Activated naive CD8-positive, alpha-beta T cell (primary cell): ENCODE data around the gene APOBEC3B.
"Not testable (repeated sequence)": the region's sequence is repeated elsewhere in the genome, so short reads cannot be mapped to it uniquely, and the experiment has no call there.

Experiments
- H3K27ac Mint-ChIP-seq: one replicate; pipeline ENCODE4 v1.8.0; 2021; ENCODE audit warnings: mixed read lengths
- H3K27me3 Mint-ChIP-seq: one replicate; pipeline ENCODE4 v1.8.0; 2021; ENCODE audit warnings: mixed read lengths
- H3K36me3 Mint-ChIP-seq: one replicate; pipeline ENCODE4 v1.8.0; 2021; ENCODE audit warnings: mixed read lengths
- H3K4me1 Mint-ChIP-seq: one replicate; pipeline ENCODE4 v1.8.0; 2021; ENCODE audit warnings: low read depth, mixed read lengths
- H3K4me3 Mint-ChIP-seq: one replicate; pipeline ENCODE4 v1.8.0; 2021; ENCODE audit warnings: mild to moderate bottlenecking, mixed read lengths
- H3K9me3 Mint-ChIP-seq: one replicate; pipeline ENCODE4 v1.8.0; 2021; ENCODE audit warnings: low read depth, mixed read lengths

The APOBEC3B gene

DNA sequence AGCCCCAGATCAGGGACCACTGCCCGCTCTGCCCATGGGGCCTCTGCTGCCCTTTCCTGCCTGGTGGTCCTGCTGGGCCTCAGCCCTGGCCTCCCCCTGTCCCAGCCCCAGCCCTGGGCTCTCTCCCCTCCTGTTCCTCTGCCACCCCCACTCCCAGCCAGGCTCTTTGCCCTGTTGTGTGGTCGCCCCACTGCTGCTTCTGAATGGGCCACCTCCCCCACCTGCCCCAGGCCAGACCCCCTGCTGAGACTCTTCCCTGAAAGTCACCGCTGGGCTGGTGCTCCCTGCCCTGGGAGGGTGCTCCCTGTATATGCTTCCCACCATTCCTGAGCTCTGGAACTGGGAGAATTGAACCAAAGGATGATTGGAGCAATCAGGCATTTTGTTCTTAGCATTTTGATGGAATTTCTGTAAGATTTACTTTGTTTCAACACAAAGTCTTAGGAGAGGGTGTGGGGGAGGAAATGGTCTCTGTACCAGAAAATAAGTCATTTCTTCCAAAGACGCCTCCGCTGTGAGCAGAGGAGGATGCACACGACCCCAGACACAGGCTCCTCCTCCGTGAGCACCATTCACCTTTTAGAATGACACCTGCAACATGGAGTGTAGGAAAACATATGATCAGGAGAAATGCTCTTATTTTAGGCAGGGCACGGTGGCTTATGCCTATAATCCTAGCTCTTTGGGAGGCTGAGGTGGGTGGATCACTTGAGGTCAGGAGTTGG lies 5.2 kb downstream of the APOBEC3B start:
- Mint-ChIP-seq H3K27me3 (no peaks in the 10 kb centered on the region), H3K4me3 (no peak overlapping the region), H3K36me3 (no peaks in the 10 kb centered on the region), H3K27ac (peak overlapping the region; percentile 86), H3K4me1 (peaks cover 52% of the 10 kb centered on the region), H3K9me3 (no peaks in the 10 kb centered on the region)

- Mint-ChIP-seq H3K27ac (no peak overlapping the region), H3K4me3 (no peak overlapping the region), H3K9me3 (no peaks in the 10 kb centered on the region), H3K27me3 (no peaks in the 10 kb centered on the region), H3K4me1 (peaks cover 48% of the 10 kb centered on the region), H3K36me3 (no peaks in the 10 kb centered on the region)
Measured at GRCh38 chr22:38989466-38989865, 7.3 kb downstream of the APOBEC3B start.

GRCh38 chr22:38992871-38993371 lies 10.8 kb downstream of the APOBEC3B start:
- not testable (repeated sequence) for H3K9me3 Mint-ChIP-seq, H3K4me3 Mint-ChIP-seq, H3K27me3 Mint-ChIP-seq, H3K36me3 Mint-ChIP-seq, H3K27ac Mint-ChIP-seq
- H3K4me1 Mint-ChIP-seq = peaks cover 23% of the 10 kb centered on the region

DNA sequence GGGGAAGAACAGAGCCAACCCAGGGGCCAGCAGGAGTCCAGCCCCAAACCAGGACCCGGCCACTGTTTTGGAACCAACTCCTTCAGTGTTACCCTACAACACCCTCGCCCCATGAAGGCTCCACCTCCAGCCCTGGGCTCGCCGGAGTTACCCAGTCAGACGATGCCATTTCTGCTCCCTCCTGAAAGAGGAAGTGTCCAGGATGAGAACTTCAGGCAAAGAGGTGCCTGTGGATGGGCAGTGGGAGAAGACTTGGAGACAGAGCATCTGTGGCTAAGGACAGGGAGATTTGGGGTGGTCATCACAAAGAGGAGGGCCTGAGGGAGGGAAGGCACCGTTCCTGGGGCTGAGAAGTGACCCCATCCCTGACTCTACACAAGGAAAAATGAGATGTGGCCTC lies 14.0 kb downstream of the APOBEC3B start:
- Mint-ChIP-seq H3K4me1 (peaks cover 7% of the 10 kb centered on the region), H3K27ac (no peak overlapping the region), H3K27me3 (no peaks in the 10 kb centered on the region), H3K36me3 (no peaks in the 10 kb centered on the region), H3K4me3 (no peak overlapping the region), H3K9me3 (peaks cover 3% of the 10 kb centered on the region)

- Mint-ChIP-seq H3K36me3 (no peaks in the 10 kb centered on the region), H3K4me1 (peaks cover 8% of the 10 kb centered on the region), H3K9me3 (peaks cover 3% of the 10 kb centered on the region), H3K4me3 (no peak overlapping the region), H3K27ac (no peak overlapping the region), H3K27me3 (no peaks in the 10 kb centered on the region)
Measured at GRCh38 chr22:38997518-38997917, 15.4 kb downstream of the APOBEC3B start.

DNA sequence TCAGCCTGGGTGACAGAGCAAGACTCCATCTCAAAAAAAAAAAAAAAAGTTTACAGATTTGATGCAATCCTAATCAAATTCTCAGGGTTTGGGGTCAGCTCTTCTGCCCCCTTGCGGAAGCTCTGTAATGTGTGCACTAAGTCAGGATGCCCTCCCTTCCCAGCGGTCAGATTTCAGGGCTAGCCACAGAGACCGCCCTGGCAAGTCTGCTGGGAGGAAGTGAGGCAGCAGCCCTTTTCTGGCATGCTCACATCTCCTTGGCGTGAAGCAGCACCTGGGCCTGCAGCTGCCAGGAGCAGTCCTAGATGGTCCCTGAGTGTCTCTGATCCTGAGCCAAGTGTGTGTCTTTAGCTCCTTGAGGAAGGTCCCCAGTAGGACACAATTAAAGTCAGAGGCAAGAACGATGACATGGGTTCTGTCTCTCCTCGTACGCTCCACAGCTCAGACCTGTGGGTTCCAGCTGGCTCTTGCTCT lies 21.1 kb downstream of the APOBEC3B start:
- Mint-ChIP-seq H3K4me1 (peaks cover 9% of the 10 kb centered on the region), H3K27me3 (no peaks in the 10 kb centered on the region), H3K4me3 (no peak overlapping the region), H3K27ac (peak overlapping the region; percentile 1), H3K9me3 (no peaks in the 10 kb centered on the region), H3K36me3 (no peaks in the 10 kb centered on the region)

GRCh38 chr22:39007177-39007576 lies 25.0 kb downstream of the APOBEC3B start:
- Mint-ChIP-seq H3K36me3 (no peaks in the 10 kb centered on the region), H3K4me1 (peaks cover 9% of the 10 kb centered on the region), H3K9me3 (no peaks in the 10 kb centered on the region), H3K4me3 (no peak overlapping the region), H3K27me3 (no peaks in the 10 kb centered on the region), H3K27ac (no peak overlapping the region)

GRCh38 chr22:39008271-39008850 lies 26.2 kb downstream of the APOBEC3B start:
- peak overlapping the region; percentile 28 for H3K27ac Mint-ChIP-seq
- H3K27me3 Mint-ChIP-seq, H3K9me3 Mint-ChIP-seq, H3K4me3 Mint-ChIP-seq, H3K36me3 Mint-ChIP-seq: not testable (repeated sequence)
- peaks cover 10% of the 10 kb centered on the region for H3K4me1 Mint-ChIP-seq

- H3K9me3 Mint-ChIP-seq = no peaks in the 10 kb centered on the region
- no peaks in the 10 kb centered on the region for H3K36me3 Mint-ChIP-seq
- H3K27ac Mint-ChIP-seq = peak overlapping the region; percentile 50
- H3K4me3 Mint-ChIP-seq = no peak overlapping the region
- peaks cover 22% of the 10 kb centered on the region for H3K4me1 Mint-ChIP-seq
- H3K27me3 Mint-ChIP-seq = no peaks in the 10 kb centered on the region
Measured at GRCh38 chr22:39010946-39011345, 28.8 kb downstream of the APOBEC3B start.

DNA sequence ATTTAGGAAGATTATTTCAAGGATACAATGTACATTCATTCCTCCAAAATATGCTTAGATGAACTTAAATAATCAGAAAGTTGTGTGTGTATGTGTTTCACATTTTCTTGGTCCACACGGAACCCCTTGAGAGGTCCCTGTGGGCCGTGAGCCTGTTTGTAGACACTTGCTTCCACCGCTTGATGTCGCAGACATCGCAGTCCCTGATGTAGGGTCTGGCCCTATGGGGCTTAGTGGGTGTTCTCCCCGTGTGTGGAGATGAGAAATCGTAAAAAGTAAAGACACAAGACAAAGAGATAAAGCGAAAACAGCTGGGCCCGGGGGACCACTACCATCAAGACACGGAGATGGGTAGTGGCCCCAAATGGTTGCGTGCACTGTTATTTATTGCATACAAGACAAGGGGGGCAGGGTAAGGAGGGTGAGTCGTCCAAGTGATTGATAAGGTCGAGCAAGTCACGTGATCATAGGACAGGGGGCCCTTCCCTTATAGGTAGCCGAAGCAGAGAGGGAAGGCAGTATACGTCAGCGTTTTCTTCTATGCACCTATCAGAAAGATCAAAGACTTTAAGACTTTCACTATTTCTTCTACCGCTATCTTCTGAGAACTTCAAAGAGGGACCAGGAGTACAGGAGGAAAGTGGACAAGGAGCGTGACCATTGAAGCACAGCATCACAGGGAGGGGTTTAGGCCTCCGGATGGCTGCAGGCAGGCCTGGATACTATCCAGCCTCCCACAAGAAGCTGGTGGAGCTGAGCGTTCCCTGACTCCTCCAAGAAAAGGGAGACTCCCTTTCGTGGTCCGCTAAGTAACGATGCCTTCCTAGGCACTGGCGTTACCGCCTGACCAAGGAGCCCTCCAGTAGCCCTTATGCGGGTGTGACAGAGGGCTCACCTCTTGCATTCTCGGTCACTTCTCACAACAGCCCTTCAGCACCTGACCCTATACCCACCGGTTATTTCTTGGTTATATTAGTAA lies 30.7 kb downstream of the APOBEC3B start:
- Mint-ChIP-seq H3K9me3 (no peaks in the 10 kb centered on the region), H3K27ac (peak overlapping the region; percentile 61), H3K4me3 (peak overlapping the region; percentile 64), H3K36me3 (no peaks in the 10 kb centered on the region), H3K4me1 (peaks cover 29% of the 10 kb centered on the region), H3K27me3 (no peaks in the 10 kb centered on the region)

GRCh38 chr22:39013561-39013941 lies 31.4 kb downstream of the APOBEC3B start:
- peak overlapping the region; percentile 95 for H3K4me3 Mint-ChIP-seq
- not testable (repeated sequence) for H3K27me3 Mint-ChIP-seq, H3K9me3 Mint-ChIP-seq, H3K36me3 Mint-ChIP-seq
- H3K4me1 Mint-ChIP-seq = peaks cover 31% of the 10 kb centered on the region
- H3K27ac Mint-ChIP-seq = peak overlapping the region; percentile 98

DNA sequence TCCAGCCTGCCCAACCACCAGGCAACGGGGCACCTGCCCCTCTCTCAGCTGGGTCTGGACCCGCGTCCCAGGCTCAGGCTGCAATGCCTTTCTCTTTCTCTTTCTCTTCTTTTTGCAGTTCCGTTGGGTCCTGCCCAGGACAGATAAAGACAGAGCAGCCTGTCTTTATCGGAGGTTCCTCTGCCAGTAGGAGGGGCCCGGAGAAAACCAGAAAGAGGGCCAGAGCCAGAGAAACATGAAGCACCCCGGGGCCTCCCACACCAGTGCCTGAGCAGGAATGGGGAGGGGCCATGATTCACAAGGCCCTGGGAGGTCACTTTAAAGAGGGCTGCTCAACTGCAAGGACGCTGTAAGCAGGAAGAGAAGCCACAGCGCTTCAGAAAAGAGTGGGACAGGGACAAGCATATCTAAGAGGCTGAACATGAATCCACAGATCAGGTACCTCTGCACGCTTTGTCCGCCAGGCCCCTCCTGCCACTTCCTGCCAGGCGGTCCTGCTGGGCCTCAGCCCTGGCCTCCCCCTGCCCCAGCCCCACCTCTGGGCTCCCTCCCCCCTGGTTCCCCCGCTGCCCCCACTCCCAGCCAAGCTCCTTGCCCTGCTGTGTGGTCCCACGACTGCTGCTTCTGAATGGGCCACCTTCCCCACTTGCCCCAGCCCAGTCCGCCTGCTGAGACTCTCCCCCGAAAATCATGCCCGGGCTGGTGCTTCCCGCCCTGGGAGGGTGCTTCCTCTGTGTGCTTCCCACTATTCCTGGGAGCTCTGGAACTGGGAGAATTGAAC lies 32.0 kb downstream of the APOBEC3B start, which contains the start of gene APOBEC3C:
TSS of gene APOBEC3C (plus strand) at position 316 of the 781 bp plus-strand sequence. CDS start at position 422, 106 bp downstream.
- Mint-ChIP-seq H3K4me1 (peaks cover 31% of the 10 kb centered on the region), H3K9me3 (no peaks in the 10 kb centered on the region), H3K27ac (peak within 1 kb of the TSS; percentile 98), H3K27me3 (no peaks in the 10 kb centered on the region), H3K36me3 (no peaks in the 10 kb centered on the region), H3K4me3 (peak within 1 kb of the TSS; percentile 95)

- Mint-ChIP-seq H3K27ac (peak overlapping the region; percentile 98), H3K4me3 (peak overlapping the region; percentile 95), H3K4me1 (peaks cover 33% of the 10 kb centered on the region)
- H3K36me3 Mint-ChIP-seq, H3K9me3 Mint-ChIP-seq, H3K27me3 Mint-ChIP-seq: not testable (repeated sequence)
Measured at GRCh38 chr22:39014723-39015121, 32.6 kb downstream of the APOBEC3B start.

DNA sequence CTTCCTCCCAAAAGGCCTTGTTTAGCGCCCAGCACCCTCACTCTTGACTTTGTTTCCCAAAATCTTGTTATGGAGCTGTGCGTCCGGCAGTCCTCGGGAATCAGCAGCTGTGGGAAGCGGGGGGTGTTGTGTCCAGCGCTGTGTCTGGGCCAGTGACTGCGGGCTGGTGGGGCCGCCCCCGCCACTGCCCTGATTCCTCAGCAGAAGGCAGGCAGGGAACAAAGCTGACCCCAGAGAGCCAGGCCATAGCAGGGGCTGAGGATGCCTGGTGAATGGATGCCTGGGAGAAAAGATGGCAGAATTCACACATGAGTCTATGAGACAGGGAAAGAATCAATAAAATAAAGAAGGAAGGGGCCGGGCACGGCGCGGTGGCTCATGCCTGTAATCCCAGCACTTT lies 34.4 kb downstream of the APOBEC3B start:
- no peaks in the 10 kb centered on the region for H3K9me3 Mint-ChIP-seq
- H3K36me3 Mint-ChIP-seq = no peaks in the 10 kb centered on the region
- peak overlapping the region; percentile 72 for H3K27ac Mint-ChIP-seq
- H3K4me1 Mint-ChIP-seq = peaks cover 42% of the 10 kb centered on the region
- H3K27me3 Mint-ChIP-seq = no peaks in the 10 kb centered on the region
- peak overlapping the region; percentile 27 for H3K4me3 Mint-ChIP-seq
